ENCODE data around the gene HOXB8. TPM values are rescaled to one million over a fixed set of nuclear protein-coding genes. Genes with fewer than 3 reads are reported as not detected.

The HOXB8 gene
- total and polyA plus RNA-seq, 8 donors, result 0.09 to 0.15 (median 0.12) TPM; not detected in 5

GRCh38 chr17:48578616-48579470 is 36.2 kb downstream of the HOXB8 start:
- no peak for FAIRE-seq
- intact Hi-C loops (cut with DNase I), result no loop called here
- 5 to 11% methylated on average over 42 to 43 of the region's 43 CpGs for WGBS, 2 donors
- no peak for TF ChIP-seq CTCF (IDR thresholded peaks at IDR 0.05)
- peak in 3 of 4 donors; percentile 5 to 25 (median 7) for ATAC-seq
- Histone ChIP-seq H3K27me3 (peaks cover 0 to 85% (median 13%) of the 10 kb centered on the region in 4 donors), H3K36me3 (no peaks in the 10 kb centered on the region), H3K4me3 (peak overlapping the region in 3 of 4 donors; percentile 10 to 42 (median 22)), H3K9me3 (no peaks in the 10 kb centered on the region), H3K27ac (peak overlapping the region in 2 of 4 donors; percentile 41 to 63), H3K4me1 (peaks cover 0 to 6% (median 4%) of the 10 kb centered on the region in 3 donors)
- no peak for DNase-seq

- Histone ChIP-seq H3K4me1 (peaks cover 0 to 6% (median 4%) of the 10 kb centered on the region in 3 donors), H3K4me3 (peak within 1 kb of the TSS in 3 of 4 donors; percentile 10 to 42 (median 22)), H3K27ac (peak within 1 kb of the TSS in 2 of 4 donors; percentile 41 to 63), H3K9me3 (no peaks in the 10 kb centered on the region), H3K36me3 (no peaks in the 10 kb centered on the region), H3K27me3 (peaks cover 0 to 77% (median 10%) of the 10 kb centered on the region in 4 donors)
- DNase-seq (peak in 1 of 6 donors; percentile 63), FAIRE-seq (no peak), ATAC-seq (peak in 3 of 4 donors; percentile 36 to 66 (median 40))
- WGBS, 2 donors, result 4 to 5% methylated on average over 35 to 58 of the region's 58 CpGs
- TF ChIP-seq CTCF (IDR thresholded peaks at IDR 0.05), result no peak
- intact Hi-C loops (cut with DNase I), result no loop called here
Observed at GRCh38 chr17:48577946-48578615, 37.0 kb downstream of the HOXB8 start, which contains the start of gene HOXB4. HOXB4 (minus strand) TSS chr17:48578350; CDS start chr17:48578319, 31 bp downstream.

GRCh38 chr17:48577330-48577945 is 37.7 kb downstream of the HOXB8 start:
- no peak for DNase-seq
- Histone ChIP-seq H3K4me3 (peak overlapping the region in 2 of 4 donors; percentile 22 to 42), H3K27ac (peak overlapping the region in 2 of 4 donors; percentile 41 to 63), H3K36me3 (no peaks in the 10 kb centered on the region), H3K9me3 (no peaks in the 10 kb centered on the region), H3K4me1 (peaks cover 0 to 6% (median 4%) of the 10 kb centered on the region in 3 donors), H3K27me3 (peaks cover 0 to 71% (median 9%) of the 10 kb centered on the region in 4 donors)
- no peak for TF ChIP-seq CTCF (IDR thresholded peaks at IDR 0.05)
- 3 to 4% methylated on average over 15 to 19 of the region's 19 CpGs for WGBS, 2 donors
- no peak for FAIRE-seq
- no peak for ATAC-seq
- intact Hi-C loops (cut with DNase I), result no loop called here

- no peaks in the 10 kb centered on the region for H3K9me3 ChIP-seq
- DNase-seq (no peak), FAIRE-seq (no peak), ATAC-seq (peak in 1 of 4 donors; percentile 35)
- peak overlapping the region in 2 of 4 donors; percentile 23 to 27 for H3K27ac ChIP-seq
- H3K4me1 ChIP-seq, result no peaks in the 10 kb centered on the region
- H3K4me3 ChIP-seq, result peak overlapping the region in 1 of 4 donors; percentile 42
- TF ChIP-seq CTCF (IDR thresholded peaks at IDR 0.05), result no peak
- H3K27me3 ChIP-seq, result peaks cover 0 to 63% (median 9%) of the 10 kb centered on the region in 4 donors
- intact Hi-C loops (cut with DNase I), result no loop called here
- WGBS, 2 donors, result 5 to 8% methylated on average over 39 to 43 of the region's 43 CpGs
- H3K36me3 ChIP-seq, result no peaks in the 10 kb centered on the region
Observed at GRCh38 chr17:48576479-48577309, 38.4 kb downstream of the HOXB8 start.

Measured in pancreas (tissue), 10 donors.